ENCODE data around the gene CYP4F11.
"Not testable (repeated sequence)": the region's sequence is repeated elsewhere in the genome, so short reads cannot be mapped to it uniquely, and the experiment has no call there.

Gene CYP4F11

DNA sequence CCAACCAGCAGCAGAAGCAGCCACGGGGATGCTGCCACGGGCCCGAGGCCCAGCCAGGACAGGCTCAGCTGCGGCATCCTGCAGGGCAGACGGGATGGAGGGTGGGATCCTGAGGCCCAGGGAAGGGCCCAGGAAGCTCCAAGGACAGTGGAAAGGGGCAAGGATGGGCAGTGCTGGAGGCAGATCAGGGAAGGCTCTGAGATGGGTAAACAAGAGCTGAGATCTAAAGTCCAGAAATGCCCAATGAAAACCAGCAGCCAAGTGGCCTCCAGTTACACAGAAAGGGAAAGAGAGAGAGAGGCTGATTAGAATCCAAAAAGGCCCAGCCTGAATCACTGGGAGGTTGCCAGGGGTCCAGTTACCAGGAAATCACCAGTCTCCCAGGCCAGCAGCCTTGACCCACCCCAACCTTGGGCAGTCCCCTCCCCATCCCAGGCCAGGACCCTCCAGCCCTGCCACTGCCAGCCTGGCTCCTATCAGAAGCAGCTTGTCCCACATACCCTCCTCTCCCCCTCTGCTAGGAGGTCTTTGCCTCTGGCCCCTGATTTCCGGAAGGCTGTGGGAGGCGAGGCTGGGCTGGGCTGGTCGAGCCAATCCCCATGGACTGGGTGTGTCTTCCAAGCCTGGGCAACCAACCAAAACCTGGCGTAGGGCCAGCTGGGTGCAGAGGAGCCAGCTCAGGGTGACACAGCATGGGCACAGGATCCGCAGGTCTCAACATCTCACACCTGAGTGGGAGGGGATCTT lies at the start of gene CYP4F11:
CYP4F11 (minus strand) TSS at position 198 of the 747 bp plus-strand sequence; CDS start at position 77, 121 bp downstream.
- TF ChIP-seq CTCF (conservative IDR thresholded peaks at IDR 0.05), result no peak
- H3K27ac ChIP-seq, result peak within 1 kb of the TSS; percentile 71

DNA sequence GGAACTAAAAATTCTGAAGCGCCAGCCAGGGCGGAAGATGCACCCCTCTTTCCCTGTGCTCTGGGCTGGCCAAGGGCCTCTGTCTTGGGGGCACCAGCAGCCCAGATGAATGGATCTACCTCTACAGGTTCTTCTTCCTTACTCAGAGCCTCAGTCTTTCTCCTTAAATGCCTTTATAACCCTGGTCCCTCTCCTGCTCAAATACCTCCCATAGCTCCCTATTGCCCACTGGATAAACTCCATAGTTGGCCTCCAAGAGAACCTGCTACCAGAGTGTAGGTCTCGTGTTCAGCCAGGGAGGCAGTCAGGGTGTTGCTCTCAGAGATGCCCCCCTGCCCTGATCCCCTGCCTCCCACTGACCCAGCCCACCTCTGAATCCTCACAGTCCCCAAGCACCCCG lies 45.0 kb upstream of the CYP4F11 start:
- no peak overlapping the region for H3K27ac ChIP-seq
- no peak for TF ChIP-seq CTCF (conservative IDR thresholded peaks at IDR 0.05)

GRCh38 chr19:15977690-15978089 lies 43.4 kb upstream of the CYP4F11 start:
- no peak overlapping the region for H3K27ac ChIP-seq
- no peak for TF ChIP-seq CTCF (conservative IDR thresholded peaks at IDR 0.05)

DNA sequence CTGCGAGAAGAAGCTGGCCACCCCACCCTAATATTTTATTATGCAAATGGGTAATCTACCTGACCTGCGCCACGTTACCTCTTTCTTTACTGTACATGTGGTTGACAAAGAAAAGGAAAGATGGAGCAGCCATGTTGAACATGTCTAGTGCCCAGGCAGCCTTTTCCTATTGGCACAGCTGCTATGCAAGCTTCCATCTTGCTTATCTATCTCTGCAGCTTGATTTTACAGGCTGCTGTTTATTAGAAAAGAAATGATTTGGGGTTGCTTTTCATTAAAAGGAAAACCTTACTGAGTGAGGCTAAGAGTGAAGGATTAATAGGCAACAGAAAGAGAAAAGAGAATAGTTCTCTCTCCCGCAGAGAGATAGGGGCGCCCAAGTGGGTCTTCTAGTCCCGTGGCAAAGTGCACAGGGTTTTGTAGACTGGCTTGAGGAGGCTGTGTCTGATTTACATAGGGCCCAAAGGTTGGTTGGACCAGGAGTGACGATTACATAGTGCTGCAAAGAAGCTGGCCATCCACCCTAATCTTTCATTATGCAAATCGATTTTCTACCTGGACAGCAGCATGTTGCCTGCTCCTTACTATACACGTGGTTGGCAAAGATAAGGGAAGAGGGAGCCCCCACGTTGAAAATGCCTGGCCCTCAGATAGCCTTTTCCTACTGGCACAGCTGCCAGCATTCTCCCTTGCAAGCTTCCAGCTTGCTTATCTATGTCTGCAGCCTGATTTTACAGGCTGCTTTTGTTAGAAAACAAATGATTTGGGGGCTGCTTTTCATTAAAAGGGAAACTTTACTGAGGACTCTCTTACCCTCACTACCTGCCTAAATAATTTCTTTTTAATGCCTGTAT lies 42.7 kb upstream of the CYP4F11 start:
- no peak for TF ChIP-seq CTCF (conservative IDR thresholded peaks at IDR 0.05)
- no peak overlapping the region for H3K27ac ChIP-seq

GRCh38 chr19:15974856-15975255 lies 40.5 kb upstream of the CYP4F11 start:
- no peak overlapping the region for H3K27ac ChIP-seq
- no peak for TF ChIP-seq CTCF (conservative IDR thresholded peaks at IDR 0.05)

- not testable (repeated sequence) for H3K27ac ChIP-seq
These were observed 37.7 kb upstream of the CYP4F11 start for GRCh38 chr19:15972043-15972442.

- H3K27ac ChIP-seq, result no peak overlapping the region
- no peak; the same call in 1 of the 2 replicates for TF ChIP-seq CTCF (conservative IDR thresholded peaks at IDR 0.05)
These were observed 37.0 kb upstream of the CYP4F11 start for GRCh38 chr19:15971224-15971780.
